ENCODE data around the gene MSANTD1.

Gene MSANTD1

GRCh38 chr4:3231471-3231870, 17.5 kb upstream of the MSANTD1 start:
- Mint-ChIP-seq H3K4me1 (ENCODE audit: low read depth in 2 of 2) (peaks cover 5 to 13% of the 10 kb centered on the region in 2 donors), H3K27ac (peak overlapping the region in 1 of 2 donors; percentile 86), H3K9me3 (no peaks in the 10 kb centered on the region), H3K36me3 (ENCODE audit: insufficient read depth) (peaks cover 45% of the 10 kb centered on the region), H3K27me3 (no peaks in the 10 kb centered on the region), H3K4me3 (no peak overlapping the region)
- DNase-seq (no peak), ATAC-seq (replicated peaks) (no peak)

GRCh38 chr4:3232001-3232400, 17.0 kb upstream of the MSANTD1 start:
- Mint-ChIP-seq H3K27ac (peak overlapping the region in 1 of 2 donors; percentile 86), H3K36me3 (ENCODE audit: insufficient read depth) (peaks cover 45% of the 10 kb centered on the region), H3K4me3 (no peak overlapping the region), H3K4me1 (ENCODE audit: low read depth in 2 of 2) (peaks cover 5 to 13% of the 10 kb centered on the region in 2 donors), H3K9me3 (no peaks in the 10 kb centered on the region), H3K27me3 (no peaks in the 10 kb centered on the region)
- ATAC-seq (replicated peaks): no peak
- DNase-seq: no peak

- Mint-ChIP-seq H3K4me3 (no peak overlapping the region), H3K36me3 (ENCODE audit: insufficient read depth) (peaks cover 48% of the 10 kb centered on the region), H3K4me1 (ENCODE audit: low read depth in 2 of 2) (peaks cover 5 to 13% of the 10 kb centered on the region in 2 donors), H3K27me3 (no peaks in the 10 kb centered on the region), H3K27ac (no peak overlapping the region), H3K9me3 (no peaks in the 10 kb centered on the region)
- ATAC-seq (replicated peaks) (no peak), DNase-seq (no peak)
These were observed 16.1 kb upstream of the MSANTD1 start for GRCh38 chr4:3232871-3233271.

GRCh38 chr4:3233391-3234071, 15.4 kb upstream of the MSANTD1 start:
- Mint-ChIP-seq H3K36me3 (ENCODE audit: insufficient read depth) (peaks cover 43% of the 10 kb centered on the region), H3K9me3 (no peaks in the 10 kb centered on the region), H3K27me3 (no peaks in the 10 kb centered on the region), H3K27ac (peak overlapping the region; percentile 1 to 41), H3K4me3 (no peak overlapping the region), H3K4me1 (ENCODE audit: low read depth in 2 of 2) (peaks cover 5 to 13% of the 10 kb centered on the region in 2 donors)
- no peak for DNase-seq
- ATAC-seq (replicated peaks): no peak

- ATAC-seq (replicated peaks) (no peak), DNase-seq (no peak)
- Mint-ChIP-seq H3K4me1 (ENCODE audit: low read depth in 2 of 2) (peaks cover 2 to 9% of the 10 kb centered on the region in 2 donors), H3K27me3 (no peaks in the 10 kb centered on the region), H3K4me3 (no peak overlapping the region), H3K9me3 (no peaks in the 10 kb centered on the region), H3K27ac (peak overlapping the region; percentile 1 to 41), H3K36me3 (ENCODE audit: insufficient read depth) (peaks cover 40% of the 10 kb centered on the region)
These were observed 14.6 kb upstream of the MSANTD1 start for GRCh38 chr4:3234171-3235029.

GRCh38 chr4:3235030-3235345, 14.0 kb upstream of the MSANTD1 start:
- Mint-ChIP-seq H3K4me3 (no peak overlapping the region), H3K27ac (peak overlapping the region in 1 of 2 donors; percentile 32), H3K9me3 (no peaks in the 10 kb centered on the region), H3K27me3 (no peaks in the 10 kb centered on the region), H3K36me3 (ENCODE audit: insufficient read depth) (peaks cover 39% of the 10 kb centered on the region), H3K4me1 (ENCODE audit: low read depth in 2 of 2) (peaks cover 0 to 6% of the 10 kb centered on the region in 2 donors)
- DNase-seq (no peak), ATAC-seq (replicated peaks) (no peak)

GRCh38 chr4:3235581-3235980, 13.4 kb upstream of the MSANTD1 start:
- Mint-ChIP-seq H3K9me3 (no peaks in the 10 kb centered on the region), H3K27me3 (no peaks in the 10 kb centered on the region), H3K4me1 (ENCODE audit: low read depth in 2 of 2) (peaks cover 0 to 6% of the 10 kb centered on the region in 2 donors), H3K4me3 (no peak overlapping the region), H3K27ac (no peak overlapping the region), H3K36me3 (ENCODE audit: insufficient read depth) (peaks cover 38% of the 10 kb centered on the region)
- DNase-seq (no peak), ATAC-seq (replicated peaks) (no peak)

GRCh38 chr4:3236326-3236878, 12.6 kb upstream of the MSANTD1 start:
- H3K4me1 Mint-ChIP-seq (ENCODE audit: low read depth in 2 of 2): peaks cover 0 to 6% of the 10 kb centered on the region in 2 donors
- ATAC-seq (replicated peaks) (no peak), DNase-seq (no peak)
- peaks cover 35% of the 10 kb centered on the region for H3K36me3 Mint-ChIP-seq (ENCODE audit: insufficient read depth)
- peak overlapping the region; percentile 49 to 53 for H3K27ac Mint-ChIP-seq
- H3K4me3 Mint-ChIP-seq: no peak overlapping the region
- H3K9me3 Mint-ChIP-seq: no peaks in the 10 kb centered on the region
- no peaks in the 10 kb centered on the region for H3K27me3 Mint-ChIP-seq

GRCh38 chr4:3237266-3237665, 11.7 kb upstream of the MSANTD1 start:
- H3K9me3 Mint-ChIP-seq: no peaks in the 10 kb centered on the region
- H3K4me3 Mint-ChIP-seq: no peak overlapping the region
- peaks cover 34% of the 10 kb centered on the region for H3K36me3 Mint-ChIP-seq (ENCODE audit: insufficient read depth)
- DNase-seq: no peak
- no peaks in the 10 kb centered on the region for H3K4me1 Mint-ChIP-seq (ENCODE audit: low read depth in 2 of 2)
- H3K27me3 Mint-ChIP-seq: no peaks in the 10 kb centered on the region
- no peak overlapping the region for H3K27ac Mint-ChIP-seq
- ATAC-seq (replicated peaks): no peak

GRCh38 chr4:3237712-3238560, 11.0 kb upstream of the MSANTD1 start:
- peaks cover 40% of the 10 kb centered on the region for H3K36me3 Mint-ChIP-seq (ENCODE audit: insufficient read depth)
- peaks cover 0 to 1% of the 10 kb centered on the region in 2 donors for H3K4me1 Mint-ChIP-seq (ENCODE audit: low read depth in 2 of 2)
- H3K27me3 Mint-ChIP-seq: no peaks in the 10 kb centered on the region
- H3K4me3 Mint-ChIP-seq: no peak overlapping the region
- no peaks in the 10 kb centered on the region for H3K9me3 Mint-ChIP-seq
- peak overlapping the region in 1 of 2 donors; percentile 58 for H3K27ac Mint-ChIP-seq
- no peak for ATAC-seq (replicated peaks)
- DNase-seq: no peak

- DNase-seq (no peak), ATAC-seq (replicated peaks) (no peak)
- no peaks in the 10 kb centered on the region for H3K9me3 Mint-ChIP-seq
- peaks cover 36% of the 10 kb centered on the region for H3K36me3 Mint-ChIP-seq (ENCODE audit: insufficient read depth)
- H3K4me3 Mint-ChIP-seq: no peak overlapping the region
- H3K27me3 Mint-ChIP-seq: no peaks in the 10 kb centered on the region
- H3K4me1 Mint-ChIP-seq (ENCODE audit: low read depth in 2 of 2): peaks cover 3 to 8% of the 10 kb centered on the region in 2 donors
- no peak overlapping the region for H3K27ac Mint-ChIP-seq
These were observed 10.2 kb upstream of the MSANTD1 start for GRCh38 chr4:3238721-3239120.

- Mint-ChIP-seq H3K27ac (no peak overlapping the region), H3K4me1 (ENCODE audit: low read depth in 2 of 2) (peaks cover 4 to 8% of the 10 kb centered on the region in 2 donors), H3K4me3 (no peak overlapping the region), H3K27me3 (no peaks in the 10 kb centered on the region), H3K9me3 (no peaks in the 10 kb centered on the region), H3K36me3 (ENCODE audit: insufficient read depth) (peaks cover 32% of the 10 kb centered on the region)
- DNase-seq: no peak
- no peak for ATAC-seq (replicated peaks)
These were observed 9.7 kb upstream of the MSANTD1 start for GRCh38 chr4:3239303-3239702.

All from effector memory CD8-positive, alpha-beta T cell (primary cell).